GM18526 (cell line): ENCODE data around the gene AATK.

Experiments
- POLR2A ChIP-seq: IDR thresholded peaks from 3 replicates; pipeline ENCODE4 v1.6.1; 2011; ENCODE audit not compliant: insufficient read length; ENCODE audit errors: extremely low read depth

Gene AATK

DNA sequence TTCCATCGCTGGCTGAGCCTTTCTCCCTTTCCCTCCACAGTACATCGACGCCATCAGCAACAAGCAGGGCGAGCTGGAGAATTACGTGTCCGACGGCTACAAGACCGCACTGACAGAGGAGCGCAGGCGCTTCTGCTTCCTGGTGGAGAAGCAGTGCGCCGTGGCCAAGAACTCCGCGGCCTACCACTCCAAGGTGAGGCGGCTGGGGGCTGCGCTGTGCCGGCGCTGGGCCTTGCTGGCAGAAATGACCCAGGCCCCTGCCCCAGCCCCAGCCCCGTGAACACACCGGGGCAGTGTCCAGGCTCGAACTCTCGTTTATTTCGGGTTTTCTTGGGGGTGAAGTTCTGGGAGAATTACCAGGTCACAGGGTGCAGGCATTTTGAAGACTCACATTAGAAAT lies 66.1 kb downstream of the AATK start:
- no peak for TF ChIP-seq POLR2A

DNA sequence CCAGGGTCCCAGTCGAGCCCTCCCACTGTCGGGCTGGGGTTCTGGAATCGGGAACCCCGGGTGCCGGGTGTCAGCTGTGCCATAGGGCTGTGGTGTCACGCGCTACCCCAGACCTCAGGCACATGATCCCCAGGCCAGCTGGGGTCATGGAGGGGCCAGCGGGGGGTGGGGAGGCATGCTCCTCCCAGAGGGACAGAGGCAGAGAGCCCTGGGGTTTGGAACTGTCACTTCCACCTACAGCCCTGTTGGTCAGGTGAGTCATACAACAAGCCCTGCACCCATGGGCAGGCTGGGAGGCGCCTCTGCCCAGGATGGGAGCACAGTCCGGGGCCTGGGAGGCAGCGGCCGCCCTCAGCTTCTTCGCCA lies 68.1 kb downstream of the AATK start:
- TF ChIP-seq POLR2A = no peak

DNA sequence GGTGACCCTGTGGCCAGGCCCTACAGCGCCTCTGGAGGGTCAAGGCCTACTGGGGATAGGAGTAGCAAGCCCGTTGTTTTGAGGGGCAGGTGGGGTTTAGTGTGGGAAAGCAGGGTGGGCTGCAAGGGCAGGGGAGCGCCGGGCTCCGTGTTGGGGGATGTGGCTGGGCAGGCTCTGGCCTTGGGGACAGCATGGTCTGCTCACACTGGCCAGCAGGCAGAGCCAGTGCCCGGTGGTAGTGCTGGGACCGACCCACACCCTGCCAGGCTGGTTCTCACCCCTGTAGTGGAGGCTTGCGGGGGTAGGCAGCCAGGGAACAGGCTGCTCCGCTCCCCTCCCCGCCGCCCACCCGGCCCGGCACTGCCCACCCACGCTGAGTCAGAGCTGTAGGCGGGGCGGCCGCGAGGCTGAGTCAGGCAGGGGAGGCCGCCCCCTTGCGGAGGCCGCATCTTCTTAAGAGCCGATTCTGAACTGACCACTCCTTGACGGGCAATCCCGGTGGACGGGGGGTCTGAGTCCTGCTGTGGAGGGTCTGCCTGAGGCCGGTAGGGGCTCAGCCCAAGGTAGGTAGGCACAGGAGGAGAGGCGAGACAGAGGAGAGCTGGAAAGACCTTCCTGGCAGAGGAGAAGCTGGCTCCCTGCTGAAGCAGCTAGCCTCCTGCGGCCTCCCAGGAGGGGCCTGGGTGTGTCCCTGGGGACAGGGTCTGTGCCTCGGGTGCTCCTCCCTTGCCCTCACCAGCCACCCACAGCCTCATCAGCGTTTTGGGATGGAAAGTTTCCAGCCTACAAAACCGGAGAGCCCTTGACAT lies 68.7 kb downstream of the AATK start:
- TF ChIP-seq POLR2A = no peak

DNA sequence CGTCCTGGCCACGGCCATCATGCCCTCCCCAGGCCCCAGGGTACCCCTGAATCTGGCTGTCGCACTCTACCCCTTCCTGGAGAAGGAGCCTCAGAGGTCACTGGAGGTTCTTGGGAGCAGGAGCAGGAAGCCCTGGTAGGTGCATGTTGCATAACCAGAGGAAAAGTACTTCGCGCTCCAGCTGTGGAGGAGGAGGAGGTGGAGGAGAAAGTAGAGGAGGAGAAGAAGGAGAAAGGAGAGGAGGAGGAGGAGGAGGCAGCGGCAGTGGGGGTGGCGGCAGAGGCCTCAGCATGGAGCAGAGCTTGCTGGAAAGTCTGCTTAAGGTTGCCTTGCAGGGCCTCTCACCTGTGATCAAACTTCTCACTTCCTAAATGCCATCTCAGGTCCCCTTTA lies 69.3 kb downstream of the AATK start:
- TF ChIP-seq POLR2A = no peak

DNA sequence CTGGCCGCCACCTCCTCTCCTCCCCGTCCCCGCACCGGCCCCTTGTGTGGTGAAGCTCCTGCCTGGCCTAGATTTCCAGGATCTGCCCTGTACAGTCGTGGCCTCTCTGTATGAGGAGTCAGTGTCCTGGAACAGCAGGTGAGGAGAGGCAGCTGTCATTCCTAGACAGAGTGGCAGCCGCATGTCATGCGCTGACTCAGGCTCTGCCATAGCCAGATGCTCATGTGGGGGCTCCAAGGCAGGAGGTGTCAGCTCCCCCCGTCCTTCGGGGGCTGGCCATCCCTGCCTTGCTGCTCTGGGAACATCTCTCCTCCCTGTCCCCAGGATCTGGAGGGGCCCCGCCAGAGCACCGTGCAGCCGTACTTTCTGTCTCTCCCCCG lies 70.6 kb downstream of the AATK start:
- no peak for TF ChIP-seq POLR2A

DNA sequence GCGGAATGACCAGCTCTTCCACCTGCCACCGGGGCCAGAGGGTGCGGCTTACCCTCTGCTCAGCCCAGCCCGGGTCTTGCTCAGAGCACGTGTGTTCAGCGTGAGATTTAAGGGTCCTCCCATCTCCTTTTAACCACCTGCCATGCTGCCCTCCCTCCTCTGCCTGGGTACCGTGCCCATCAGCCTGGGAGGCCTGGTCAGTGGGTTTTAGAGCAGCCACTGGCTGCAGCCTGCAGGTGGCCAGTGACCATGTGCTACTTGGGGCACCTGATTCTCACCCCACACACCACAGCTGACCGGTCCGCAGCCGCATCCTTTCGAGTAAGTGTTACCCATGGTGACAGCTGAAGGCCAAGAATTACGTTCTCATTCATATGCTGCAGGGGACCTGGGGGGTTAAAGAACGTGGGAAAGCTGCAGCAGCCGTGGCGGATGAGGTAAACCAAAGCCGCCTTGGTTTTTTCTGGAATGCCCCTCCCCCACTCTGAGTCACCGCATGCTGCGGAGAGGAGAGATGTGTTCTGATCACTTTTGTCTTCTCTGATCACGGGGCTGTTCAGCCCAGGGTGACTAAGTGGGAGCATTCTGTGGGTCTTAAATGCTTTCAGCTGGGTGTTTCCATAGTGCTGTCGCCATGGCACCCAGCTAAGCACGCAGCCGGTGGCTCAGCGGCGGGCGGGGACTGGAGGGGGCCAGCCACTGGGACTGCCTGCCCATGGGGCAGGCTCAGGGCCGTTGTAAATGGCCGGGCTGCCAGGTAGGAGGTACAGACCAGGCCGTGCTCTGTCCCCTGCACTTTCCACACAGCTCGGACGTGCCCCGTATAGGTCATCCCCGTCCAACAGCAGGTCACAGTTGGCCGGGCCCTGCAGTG lies 71.3 kb downstream of the AATK start:
- TF ChIP-seq POLR2A = no peak

DNA sequence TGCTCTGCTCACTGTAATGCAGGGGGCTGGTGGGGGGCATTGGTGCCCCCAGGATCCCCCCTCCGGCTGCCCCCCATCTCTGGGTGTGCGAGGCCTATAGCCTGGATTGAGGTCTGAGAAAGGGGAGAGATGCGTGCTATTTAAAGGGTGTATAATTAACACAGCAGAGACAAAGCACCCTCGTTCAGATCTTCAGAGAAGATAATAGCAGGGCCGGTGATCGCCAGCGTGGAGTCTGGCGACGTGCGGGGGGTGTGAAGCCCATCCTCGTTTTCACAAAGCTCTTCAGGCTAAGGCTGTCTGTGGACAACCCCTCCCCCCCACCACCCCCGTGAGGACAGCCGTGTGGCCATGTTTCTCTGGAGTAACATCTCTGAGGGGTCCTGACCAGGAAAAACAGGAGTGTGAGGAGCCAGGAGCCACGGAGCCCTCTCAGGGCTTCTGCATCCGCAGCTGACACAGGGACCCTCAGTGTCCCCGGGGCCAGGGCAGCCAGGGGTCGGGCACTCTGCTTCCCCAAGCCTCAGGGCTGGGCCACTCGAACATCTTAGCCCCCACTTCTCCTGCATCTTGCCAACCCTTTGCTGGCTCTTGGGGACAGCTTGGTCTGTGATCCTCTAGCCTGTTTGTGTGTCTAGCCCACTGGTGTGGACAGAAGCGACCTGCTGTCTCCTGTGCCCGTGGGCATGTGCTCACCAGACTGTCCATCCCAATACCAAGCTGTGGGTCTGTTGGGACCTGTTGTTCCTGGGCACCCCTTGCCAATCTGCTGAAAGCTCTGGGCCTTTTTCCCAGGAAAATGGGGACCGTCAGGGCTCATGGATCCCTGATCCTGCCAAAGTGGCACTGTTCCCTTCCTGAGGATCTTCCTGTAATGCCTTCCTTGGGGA lies 72.2 kb downstream of the AATK start:
- TF ChIP-seq POLR2A = no peak

DNA sequence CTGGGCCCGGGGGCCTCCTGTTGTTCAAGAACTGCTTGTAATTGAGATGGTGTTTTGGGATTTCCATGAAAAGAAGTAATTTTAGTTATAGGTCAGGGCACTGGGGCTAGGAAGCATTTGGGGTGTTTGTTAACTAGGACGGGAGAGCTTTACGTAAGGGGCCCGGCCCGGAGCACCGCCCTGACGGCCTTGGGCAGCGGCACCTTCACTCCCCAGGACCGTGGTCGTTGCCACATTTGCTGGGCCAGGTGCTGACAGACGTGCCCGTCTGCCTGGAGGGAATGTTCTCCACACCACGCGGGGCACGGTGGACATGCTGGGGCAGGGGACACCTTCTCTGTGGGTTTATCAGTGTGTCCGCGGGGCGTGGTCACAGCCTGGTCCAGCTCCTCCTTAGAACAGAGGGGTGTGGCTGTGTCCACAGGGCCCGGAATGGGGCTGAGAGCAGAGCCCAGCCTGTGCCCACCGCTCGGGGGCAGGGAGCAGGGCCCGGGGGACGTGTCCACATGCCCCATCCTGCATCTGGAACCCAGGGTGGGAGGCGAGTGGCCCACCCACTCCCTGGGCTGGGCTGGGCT lies 73.4 kb downstream of the AATK start:
- no peak for TF ChIP-seq POLR2A

DNA sequence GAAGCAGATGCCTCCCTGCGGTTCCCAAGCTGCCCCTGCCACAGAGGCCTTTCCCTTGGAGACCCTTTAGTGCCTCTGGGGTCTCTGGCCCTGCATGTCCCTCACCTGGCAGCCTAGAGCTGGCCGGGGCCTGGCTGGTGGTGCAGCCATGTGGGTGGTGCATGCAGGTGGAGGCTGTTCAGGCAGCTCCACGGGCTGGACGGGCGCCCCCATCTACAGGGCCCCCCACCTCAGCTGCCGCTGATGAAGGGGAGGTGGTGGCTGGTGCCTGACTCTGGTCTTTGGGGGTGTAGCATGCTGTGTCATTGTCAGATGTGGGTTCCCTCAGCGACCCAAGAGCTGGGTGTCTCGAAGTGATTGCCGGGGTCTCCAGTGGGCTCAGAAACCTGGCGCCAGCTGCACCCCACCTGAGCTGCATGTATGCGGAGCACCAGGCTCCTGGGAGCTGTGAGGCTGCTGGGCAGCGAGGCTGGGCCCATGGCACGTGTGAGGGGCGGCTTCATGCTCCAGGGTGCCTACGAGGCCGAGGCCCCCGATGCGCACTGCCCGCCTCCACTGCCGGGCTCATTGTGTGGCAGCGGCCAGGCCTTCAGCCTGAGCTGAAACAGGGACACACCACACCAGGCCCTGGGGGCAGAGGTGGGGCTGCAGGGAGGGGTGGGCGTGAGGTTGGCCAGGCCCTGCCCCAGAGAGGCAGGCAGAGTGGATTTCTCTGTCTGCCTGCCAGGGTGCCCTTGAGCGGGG lies 74.1 kb downstream of the AATK start:
- TF ChIP-seq POLR2A = no peak

DNA sequence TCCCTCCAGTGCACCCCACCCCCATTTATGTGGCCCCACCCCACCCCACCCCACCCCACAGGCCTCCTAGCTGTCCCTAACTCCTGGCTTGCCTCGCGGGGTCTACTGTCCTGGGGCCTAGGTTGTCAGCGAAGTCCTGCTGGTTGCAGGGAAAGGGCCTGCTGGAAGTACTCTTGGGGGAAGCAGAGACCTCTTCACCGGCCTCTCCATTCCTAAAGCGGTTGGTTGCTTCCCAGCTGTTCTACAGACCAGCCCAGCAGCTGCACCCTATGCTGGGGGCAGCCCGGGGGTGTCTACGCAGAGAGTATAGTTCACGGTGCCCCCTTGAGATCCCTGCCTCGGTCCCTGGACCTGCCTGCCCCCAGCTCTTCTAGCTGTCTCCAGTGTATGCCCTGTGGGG lies 74.9 kb downstream of the AATK start:
- TF ChIP-seq POLR2A = no peak

DNA sequence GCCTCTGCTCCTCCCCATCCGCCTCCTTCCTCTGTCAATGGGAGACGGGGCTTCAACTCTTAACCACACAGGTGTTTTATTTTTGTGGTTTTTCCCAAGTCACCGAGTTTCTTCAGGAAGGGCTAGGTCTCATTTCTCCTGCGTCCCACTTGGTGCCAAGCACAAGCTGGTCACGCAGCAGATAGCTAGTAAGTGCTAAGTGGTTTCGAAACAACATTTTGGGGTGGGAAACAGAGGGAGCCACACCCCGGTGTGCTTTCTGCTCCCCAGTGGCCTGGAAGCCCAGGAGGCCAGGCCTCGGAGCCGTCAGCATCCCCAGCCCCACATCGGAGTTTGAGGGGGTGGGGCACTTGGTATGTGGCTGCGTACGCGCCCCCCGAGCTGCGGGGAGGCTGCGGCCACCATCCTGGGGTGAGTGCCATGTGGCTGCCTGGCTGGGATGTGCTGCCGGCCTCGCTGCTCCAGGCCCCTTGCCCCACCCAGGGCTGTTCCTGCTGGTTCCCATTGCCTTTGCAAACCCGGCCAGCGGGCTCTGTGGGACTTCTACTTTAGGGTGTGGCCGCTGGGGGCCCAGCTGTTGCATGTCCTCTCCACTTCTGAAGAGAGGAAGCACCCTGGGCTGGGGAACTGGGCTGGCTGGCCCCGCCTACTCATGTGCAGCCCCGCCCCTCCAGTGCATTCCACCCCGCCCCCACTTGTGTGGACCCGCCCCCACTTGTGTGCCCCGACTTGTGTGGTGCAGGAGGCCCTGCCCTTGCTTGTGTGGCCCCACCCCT lies 75.5 kb downstream of the AATK start:
- no peak for TF ChIP-seq POLR2A

DNA sequence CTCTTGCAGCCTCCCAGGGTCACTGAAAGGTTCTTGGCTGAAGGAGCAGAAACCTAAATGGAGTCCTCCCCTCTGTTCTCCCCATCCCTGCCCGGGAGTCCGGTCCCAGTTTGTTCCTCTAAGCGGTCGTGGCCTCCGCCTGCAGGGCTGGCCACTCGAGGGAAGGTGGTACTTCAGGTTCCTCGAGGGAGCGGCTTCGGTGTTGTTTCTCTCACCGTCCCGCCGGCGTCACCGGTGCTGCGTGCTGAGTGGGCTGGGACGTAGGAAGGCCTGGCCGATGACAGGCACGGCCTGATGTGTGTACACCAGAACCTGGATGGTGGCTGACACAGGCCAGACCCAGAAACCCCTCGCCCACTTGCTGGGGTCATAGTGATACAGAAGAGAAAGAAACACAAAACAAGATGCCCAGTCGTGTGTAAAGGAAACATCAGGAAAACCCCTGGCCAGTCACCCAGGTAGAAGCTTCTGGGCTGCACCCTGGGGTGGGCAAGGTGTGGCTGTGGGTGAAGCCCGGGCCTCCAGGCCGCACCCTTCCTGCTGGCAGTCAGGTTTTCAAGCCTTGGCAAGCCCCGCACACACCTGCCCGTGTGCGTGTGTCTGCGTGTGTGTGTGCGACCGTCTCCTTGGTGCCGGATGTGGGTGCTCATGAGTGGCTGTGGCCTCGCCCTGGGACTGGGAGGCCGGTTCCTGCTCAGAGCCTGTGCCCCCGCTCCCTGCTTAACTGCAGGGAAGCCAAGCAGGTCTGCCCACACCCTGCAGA lies 79.1 kb downstream of the AATK start:
- TF ChIP-seq POLR2A = no peak

DNA sequence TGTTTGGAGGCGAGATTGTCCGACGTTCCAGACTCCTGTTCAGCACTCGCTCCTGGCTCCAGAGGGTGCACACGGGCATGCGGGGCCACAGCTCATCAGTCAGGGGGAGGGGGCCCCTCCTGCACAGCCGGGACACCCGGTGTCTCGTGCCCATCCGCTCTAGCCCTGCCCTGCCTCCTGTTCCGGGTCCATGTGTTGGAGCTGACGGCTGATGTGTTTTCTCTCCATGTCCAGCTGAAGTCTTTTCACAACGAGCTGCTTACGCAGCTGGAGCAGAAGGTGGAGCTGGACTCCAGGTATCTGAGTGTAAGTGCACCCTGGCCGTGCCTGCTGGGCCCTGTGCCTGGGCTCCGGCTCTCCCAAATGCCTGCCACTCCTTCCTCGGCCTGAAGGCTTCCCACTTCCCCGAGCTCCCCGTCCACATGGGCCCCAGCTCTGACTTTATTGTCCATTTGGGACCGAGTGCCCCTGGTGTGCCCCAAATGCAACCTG lies 80.6 kb downstream of the AATK start:
- no peak for TF ChIP-seq POLR2A
